CD14-positive monocyte (primary cell): Measurements from ENCODE around the gene ATG4D. TPM values are rescaled to one million over a fixed set of nuclear protein-coding genes. Genes with fewer than 3 reads are reported as not detected.
A peak's percentile ranks its signal among the peaks of the same experiment; 100 is the strongest.

Source experiments
- DNase-seq, 3 donors: peaks; one replicate each; pipeline ENCODE4 v3.0.0-alpha.2; 2011 to 2022
- H2AFZ ChIP-seq: 2 replicates; pipeline ENCODE4 v1.6.0; 2012; ENCODE audit warnings: mild to moderate bottlenecking, low read depth, low read length, inconsistent platforms; ENCODE audit not compliant: insufficient read depth, poor library complexity, severe bottlenecking
- H3K27ac ChIP-seq, 2 donors: 1 replicate in 1 of 2; 2 replicates in 1 of 2; pipeline ENCODE4 v1.5.1; 2012 to 2013; ENCODE audit warnings: low read length in 2 of 2, control low read depth in 1 of 2, inconsistent platforms in 1 of 2, low read depth in 1 of 2, mild to moderate bottlenecking in 1 of 2
- H3K27me3 ChIP-seq, 2 donors: one replicate each; pipeline versions ENCODE4 v1.6.0 to v1.6.1; 2011 to 2013; ENCODE audit warnings: low read length in 2 of 2; ENCODE audit not compliant: control insufficient read depth in 2 of 2, insufficient read depth in 2 of 2
- H3K36me3 ChIP-seq, 2 donors: replicated peaks in 1 of 2; 1 replicate in 1 of 2; 2 replicates in 1 of 2; pipeline versions ENCODE4 v1.5.1 to v1.6.1; 2012 to 2013; ENCODE audit warnings: low read length in 2 of 2, control low read depth in 1 of 2, inconsistent platforms in 1 of 2, mild to moderate bottlenecking in 1 of 2; ENCODE audit not compliant: insufficient read depth in 2 of 2, control insufficient read depth in 1 of 2
- H3K4me1 ChIP-seq, 2 donors: 1 replicate in 1 of 2; 2 replicates in 1 of 2; pipeline versions ENCODE4 v1.5.1 to v1.6.1; 2012 to 2013; ENCODE audit warnings: low read length in 2 of 2, control low read depth in 1 of 2, inconsistent platforms in 1 of 2, mild to moderate bottlenecking in 1 of 2, moderate library complexity in 1 of 2; ENCODE audit not compliant: insufficient read depth in 2 of 2, control insufficient read depth in 1 of 2
- H3K4me2 ChIP-seq: replicated peaks from 2 replicates; pipeline ENCODE3; 2012; ENCODE audit warnings: low read length, moderate library complexity, mild to moderate bottlenecking; ENCODE audit not compliant: poor library complexity, severe bottlenecking; ENCODE audit errors: extremely low read depth
- H3K4me3 ChIP-seq, 3 experiments: fragments of 200-600 bp in 1 of 3; sonication (generic) in 1 of 3; replicated peaks in 1 of 3; 1 replicate in 2 of 3; 2 replicates in 1 of 3; pipeline ENCODE4 v1.5.1; 2011 to 2013; ENCODE audit warnings: low read length in 3 of 3, mild to moderate bottlenecking in 3 of 3, control low read depth in 2 of 3, low read depth in 2 of 3, inconsistent platforms in 1 of 3, moderate library complexity in 1 of 3
- H3K79me2 ChIP-seq: 2 replicates; pipeline ENCODE4 v1.6.0; 2012; ENCODE audit warnings: mild to moderate bottlenecking, control low read depth, inconsistent platforms, low read length, moderate library complexity; ENCODE audit not compliant: insufficient read depth
- H3K9ac ChIP-seq: 2 replicates; pipeline ENCODE4 v1.6.0; 2017; ENCODE audit warnings: low read length, mild to moderate bottlenecking; ENCODE audit not compliant: insufficient read depth, poor library complexity, severe bottlenecking
- H3K9me3 ChIP-seq, 2 donors: replicated peaks in 1 of 2; 1 replicate in 1 of 2; 2 replicates in 1 of 2; pipeline versions ENCODE4 v1.5.1 to v1.6.1; 2012 to 2013; ENCODE audit warnings: low read length in 2 of 2, control low read depth in 1 of 2; ENCODE audit not compliant: control insufficient read depth in 1 of 2, insufficient read depth in 1 of 2
- H4K20me1 ChIP-seq: 2 replicates; pipeline ENCODE4 v1.6.0; 2012; ENCODE audit warnings: mild to moderate bottlenecking, low read length, control low read depth, moderate library complexity; ENCODE audit not compliant: insufficient read depth
- H3K27ac Mint-ChIP-seq, 7 donors: one replicate each; pipeline ENCODE4 v1.8.0; 2020; ENCODE audit warnings: mild to moderate bottlenecking in 7 of 7, mixed read lengths in 7 of 7, moderate library complexity in 6 of 7, inconsistent platforms in 2 of 7
- H3K27me3 Mint-ChIP-seq, 3 donors: one replicate each; pipeline ENCODE4 v1.8.0; 2021 to 2022; ENCODE audit warnings: low read depth in 3 of 3, mild to moderate bottlenecking in 3 of 3, mixed read lengths in 3 of 3, moderate library complexity in 3 of 3, inconsistent platforms in 1 of 3
- H3K36me3 Mint-ChIP-seq, 2 donors: one replicate each; pipeline ENCODE4 v1.8.0; 2020; ENCODE audit warnings: mixed read lengths in 2 of 2, inconsistent platforms in 1 of 2, mild to moderate bottlenecking in 1 of 2
- H3K4me1 Mint-ChIP-seq: one replicate; pipeline ENCODE4 v1.8.0; 2020; ENCODE audit warnings: mild to moderate bottlenecking, mixed read lengths
- H3K4me3 Mint-ChIP-seq, 2 donors: one replicate each; pipeline ENCODE4 v1.8.0; 2020; ENCODE audit warnings: mild to moderate bottlenecking in 2 of 2, mixed read lengths in 2 of 2, moderate library complexity in 1 of 2
- H3K9me3 Mint-ChIP-seq, 7 donors: one replicate each; pipeline ENCODE4 v1.8.0; 2020 to 2022; ENCODE audit warnings: mixed read lengths in 7 of 7, mild to moderate bottlenecking in 6 of 7, moderate library complexity in 6 of 7, inconsistent platforms in 2 of 7
- whole genome bisulfite sequencing: methylation state at CpG from one replicate; pipeline ENCODE4 v1.1.5; 2013; ENCODE audit warnings: missing lambda C conversion rate; ENCODE audit not compliant: insufficient coverage; 5-methylcytosine and 5-hydroxymethylcytosine counted together
- intact Hi-C, 2 donors: fragments of 100-400 bp; cut with micrococcal nuclease; formaldehyde crosslinking; loops; one replicate each; pipeline versions ENCODE4 v1.15.0 to v1.15.1; 2023
- polyA plus RNA-seq, 3 donors: library from polyadenylated mRNA; depleted of rRNA in 1 of 3; unstranded in 2 of 3; stranded (reverse) in 1 of 3; fragments of 300-500 nt in 2 of 3; fragments of >200 nt in 1 of 3; fragmentation: Illumina TruSeq in 2 of 3; gene quantifications; 1 replicate in 2 of 3; 2 replicates in 1 of 3; pipeline ENCODE4 v1.2.3, GENCODE V29; 2012 to 2021
- TF ChIP-seq, protein P1 (sequence below): fragments of 200-600 bp; IDR thresholded peaks from one replicate; pipeline ENCODE4 v1.8.0; 2022; ENCODE audit warnings: antibody characterized with exemption, mild to moderate bottlenecking

Gene ATG4D
- polyA plus RNA-seq, 3 donors = 10.7 to 52.8 (median 11.9) TPM

DNA sequence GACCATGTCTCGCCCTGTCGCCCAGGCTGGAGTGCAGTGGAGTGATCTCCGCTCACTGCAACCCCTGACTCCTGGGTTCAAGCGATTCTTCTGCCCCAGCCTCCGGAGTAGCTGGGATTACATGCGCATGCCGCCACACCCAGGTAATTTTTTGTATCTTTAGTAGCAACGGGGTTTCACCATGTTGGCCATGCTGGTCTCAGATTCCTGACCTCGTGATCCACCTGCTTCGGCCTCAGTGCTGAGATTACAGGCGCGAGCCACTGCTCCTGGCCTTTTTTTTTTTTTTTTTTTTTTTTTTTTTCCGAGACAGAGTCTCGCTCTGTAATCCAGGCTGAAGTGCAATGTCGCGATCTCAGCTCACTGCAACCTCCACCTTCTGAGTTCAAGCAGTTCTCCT is 35.7 kb upstream of the ATG4D start:
- H3K36me3 Mint-ChIP-seq = peaks cover 0 to 2% of the 10 kb centered on the region in 2 donors
- intact Hi-C loops = loop anchor here (5.0 to 10.0 kb wide), 3 partner anchors 54 to 573 kb away; partner anchors contain the start of gene OLFM2 (in 1 of the 2)
- H3K27me3 ChIP-seq = peaks cover 3% of the 10 kb centered on the region in 2 donors
- H3K79me2 ChIP-seq = peaks cover 7% of the 10 kb centered on the region
- H3K27ac Mint-ChIP-seq = no peak overlapping the region
- TF ChIP-seq, protein P1, sequence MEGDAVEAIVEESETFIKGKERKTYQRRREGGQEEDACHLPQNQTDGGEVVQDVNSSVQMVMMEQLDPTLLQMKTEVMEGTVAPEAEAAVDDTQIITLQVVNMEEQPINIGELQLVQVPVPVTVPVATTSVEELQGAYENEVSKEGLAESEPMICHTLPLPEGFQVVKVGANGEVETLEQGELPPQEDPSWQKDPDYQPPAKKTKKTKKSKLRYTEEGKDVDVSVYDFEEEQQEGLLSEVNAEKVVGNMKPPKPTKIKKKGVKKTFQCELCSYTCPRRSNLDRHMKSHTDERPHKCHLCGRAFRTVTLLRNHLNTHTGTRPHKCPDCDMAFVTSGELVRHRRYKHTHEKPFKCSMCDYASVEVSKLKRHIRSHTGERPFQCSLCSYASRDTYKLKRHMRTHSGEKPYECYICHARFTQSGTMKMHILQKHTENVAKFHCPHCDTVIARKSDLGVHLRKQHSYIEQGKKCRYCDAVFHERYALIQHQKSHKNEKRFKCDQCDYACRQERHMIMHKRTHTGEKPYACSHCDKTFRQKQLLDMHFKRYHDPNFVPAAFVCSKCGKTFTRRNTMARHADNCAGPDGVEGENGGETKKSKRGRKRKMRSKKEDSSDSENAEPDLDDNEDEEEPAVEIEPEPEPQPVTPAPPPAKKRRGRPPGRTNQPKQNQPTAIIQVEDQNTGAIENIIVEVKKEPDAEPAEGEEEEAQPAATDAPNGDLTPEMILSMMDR = no peak
- H3K4me3 Mint-ChIP-seq = peak overlapping the region in 1 of 2 donors; percentile 16
- H3K36me3 ChIP-seq = no peaks in the 10 kb centered on the region
- H3K27ac ChIP-seq = no peak overlapping the region
- no peaks in the 10 kb centered on the region for H3K9me3 ChIP-seq
- peaks cover 19 to 22% of the 10 kb centered on the region in 2 donors for H3K4me1 ChIP-seq
- H3K4me1 Mint-ChIP-seq = peaks cover 22% of the 10 kb centered on the region
- peaks cover 4 to 9% (median 5%) of the 10 kb centered on the region in 3 donors for H3K27me3 Mint-ChIP-seq
- 98% methylated on average over 11 of the region's 16 CpGs for WGBS
- H3K9ac ChIP-seq = no peak overlapping the region
- no peak overlapping the region for H3K4me3 ChIP-seq
- no peaks in the 10 kb centered on the region for H4K20me1 ChIP-seq
- DNase-seq = no peak
- H3K4me2 ChIP-seq = no peak overlapping the region
- H3K9me3 Mint-ChIP-seq = peaks cover 0 to 5% (median 0%) of the 10 kb centered on the region in 7 donors
- no peak overlapping the region for H2AFZ ChIP-seq

- H4K20me1 ChIP-seq = no peaks in the 10 kb centered on the region
- H3K4me3 ChIP-seq = no peak overlapping the region
- H3K4me2 ChIP-seq = no peak overlapping the region
- Mint-ChIP-seq H3K36me3 (peaks cover 3 to 8% of the 10 kb centered on the region in 2 donors), H3K27ac (no peak overlapping the region), H3K4me1 (peaks cover 20% of the 10 kb centered on the region), H3K4me3 (no peak overlapping the region), H3K9me3 (peaks cover 0 to 7% (median 0%) of the 10 kb centered on the region in 7 donors), H3K27me3 (peaks cover 10 to 15% (median 12%) of the 10 kb centered on the region in 3 donors)
- H3K79me2 ChIP-seq = no peaks in the 10 kb centered on the region
- no peak for DNase-seq
- H3K27me3 ChIP-seq = peaks cover 10% of the 10 kb centered on the region in 2 donors
- peaks cover 14 to 16% of the 10 kb centered on the region in 2 donors for H3K4me1 ChIP-seq
- no peak overlapping the region for H2AFZ ChIP-seq
- H3K9ac ChIP-seq = no peak overlapping the region
- no peak overlapping the region for H3K27ac ChIP-seq
- peaks cover 0 to 5% of the 10 kb centered on the region in 2 donors for H3K9me3 ChIP-seq
- 79% methylated on average over 2 of the region's 3 CpGs for WGBS
- TF ChIP-seq, protein P1 = no peak
- no peaks in the 10 kb centered on the region for H3K36me3 ChIP-seq
- intact Hi-C loops = loop anchor here (5.0 to 10.0 kb wide), 3 partner anchors 54 to 574 kb away; partner anchors contain the start of gene OLFM2 (in 1 of the 2)
Measured at GRCh38 chr19:10508707-10509106, 35.0 kb upstream of the ATG4D start.
